Subcutaneous adipose tissue (tissue), 4 donors: ENCODE results near the gene KIF16B. TPM values are rescaled to one million over a fixed set of nuclear protein-coding genes. Genes with fewer than 3 reads are reported as not detected.

Experiments
- CTCF ChIP-seq: fragments of 450-650 bp; IDR thresholded peaks from one replicate; pipeline ENCODE4 v1.5.1; 2016; ENCODE audit warnings: low read depth, mild to moderate bottlenecking, control low read depth, antibody characterized with exemption, moderate library complexity
- total RNA-seq, 4 donors: library from RNA; depleted of rRNA; stranded (reverse); fragments of >200 nt; gene quantifications; one replicate each; pipeline ENCODE4 v1.1.0, GENCODE V29; 2016

KIF16B gene
- total RNA-seq, 4 donors from 2014 or later = 20.0 to 39.1 (median 26.6) TPM

GRCh38 chr20:16364320-16364687 lies 208.9 kb downstream of the KIF16B start:
- TF ChIP-seq CTCF = no peak

GRCh38 chr20:16363506-16364319 lies 209.5 kb downstream of the KIF16B start:
- no peak for TF ChIP-seq CTCF

DNA sequence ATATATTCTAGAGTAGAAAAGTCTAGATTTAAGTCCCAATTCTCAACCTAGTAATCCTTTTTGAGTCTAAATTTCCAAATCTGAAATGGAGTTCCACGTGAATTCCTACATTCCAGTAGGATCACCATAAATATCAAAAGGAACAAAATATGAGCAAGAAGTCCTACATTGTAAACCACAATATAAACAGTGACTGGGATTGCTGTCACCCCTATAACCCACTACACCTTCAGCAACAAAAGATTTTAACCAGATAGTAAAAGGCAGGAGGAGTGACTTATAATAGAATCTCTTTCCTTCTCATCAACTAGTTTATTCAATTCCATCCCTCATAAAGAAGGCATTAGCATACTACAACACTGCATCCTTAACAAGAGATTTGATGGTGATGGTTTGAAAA lies 210.6 kb downstream of the KIF16B start:
- no peak for TF ChIP-seq CTCF

DNA sequence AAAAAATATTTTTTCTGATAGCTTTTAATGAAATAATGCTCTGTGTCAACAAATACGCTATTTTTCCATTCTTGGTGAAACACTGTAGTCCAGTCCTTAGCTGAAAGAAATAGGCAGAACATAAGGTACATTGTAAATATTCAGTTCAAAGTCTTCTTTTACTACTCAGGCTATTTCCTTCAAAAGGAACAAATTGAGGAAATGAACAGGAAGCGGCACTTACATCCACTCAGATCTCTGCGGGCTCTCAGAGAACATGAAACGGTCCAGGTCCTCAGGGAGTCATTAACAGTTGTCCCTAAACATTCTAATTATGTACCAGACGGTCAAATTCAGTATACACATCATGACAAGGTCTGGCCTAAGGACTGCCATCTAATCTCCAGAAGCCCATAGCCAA lies 212.6 kb downstream of the KIF16B start:
- TF ChIP-seq CTCF = no peak

- no peak for TF ChIP-seq CTCF
These were observed 219.8 kb downstream of the KIF16B start for GRCh38 chr20:16353417-16353781.

- no peak for TF ChIP-seq CTCF
These were observed 220.4 kb downstream of the KIF16B start for GRCh38 chr20:16352751-16353416.

DNA sequence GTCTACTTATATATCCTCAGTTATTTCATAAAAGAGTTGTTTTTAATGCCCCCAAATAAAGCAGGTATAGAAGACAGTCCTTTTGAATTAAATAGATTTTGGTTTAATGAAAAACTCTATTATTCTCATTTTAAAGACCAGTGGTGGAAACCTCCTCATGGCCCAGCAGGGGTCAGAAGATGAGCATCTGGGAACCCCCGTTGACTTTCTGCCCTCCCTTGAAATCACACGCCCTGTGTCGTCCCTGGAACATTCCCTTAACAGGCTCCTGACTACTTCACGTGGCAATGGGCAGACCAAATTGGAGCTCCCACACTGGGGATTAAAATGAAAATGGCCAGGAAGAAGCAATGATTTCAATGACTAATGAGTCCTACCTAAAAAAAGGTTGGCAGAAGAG lies 220.9 kb downstream of the KIF16B start:
- no peak for TF ChIP-seq CTCF
